MM.1S (cell line): ENCODE results near the gene MAP2K6.

Experiments used
- DNase-seq: peaks from one replicate; pipeline ENCODE4 v3.0.0-alpha.2; 2015
- H2AFZ ChIP-seq: fragments of 300-600 bp; sonication (generic); 2 replicates; pipeline ENCODE4 v1.6.0; 2016; ENCODE audit warnings: antibody characterized with exemption, low read length
- H3F3A ChIP-seq: fragments of 300-600 bp; sonication (generic); 2 replicates; pipeline ENCODE4 v1.6.1; 2016; ENCODE audit warnings: mild to moderate bottlenecking, antibody characterized with exemption, low read length, moderate library complexity, mixed read lengths; ENCODE audit not compliant: insufficient read depth
- H3K27ac ChIP-seq: fragments of 300-600 bp; sonication (generic); 2 replicates; pipeline ENCODE4 v1.5.1; 2016; ENCODE audit warnings: mild to moderate bottlenecking, low read length
- H3K27me3 ChIP-seq: fragments of 300-600 bp; sonication (generic); replicated peaks from 2 replicates; pipeline ENCODE4 v1.6.0; 2016; ENCODE audit warnings: low read length; ENCODE audit not compliant: insufficient read depth
- H3K36me3 ChIP-seq: fragments of 300-600 bp; sonication (generic); replicated peaks from 2 replicates; pipeline ENCODE4 v1.6.1; 2016; ENCODE audit warnings: mild to moderate bottlenecking, low read length, mixed read lengths; ENCODE audit not compliant: insufficient read depth
- H3K4me1 ChIP-seq: fragments of 300-600 bp; sonication (generic); 2 replicates; pipeline ENCODE4 v1.6.1; 2016; ENCODE audit warnings: low read length, mixed read lengths
- H3K4me2 ChIP-seq: fragments of 300-600 bp; sonication (generic); 2 replicates; pipeline ENCODE4 v1.6.0; 2016; ENCODE audit warnings: low read depth, low read length
- H3K4me3 ChIP-seq: fragments of 300-600 bp; sonication (generic); 2 replicates; pipeline ENCODE4 v1.5.1; 2016; ENCODE audit warnings: low read length, mixed read lengths
- H3K79me2 ChIP-seq: fragments of 300-600 bp; sonication (generic); 2 replicates; pipeline ENCODE4 v1.6.1; 2016; ENCODE audit warnings: mixed run types, low read length, mixed read lengths
- H3K9ac ChIP-seq: fragments of 300-600 bp; sonication (generic); 2 replicates; pipeline ENCODE4 v1.6.1; 2016; ENCODE audit warnings: low read length, mixed read lengths
- H3K9me2 ChIP-seq: fragments of 300-600 bp; sonication (generic); replicated peaks from 2 replicates; pipeline ENCODE4 v1.6.1; 2016; ENCODE audit warnings: mild to moderate bottlenecking, low read length, mixed read lengths; ENCODE audit not compliant: insufficient read depth
- H3K9me3 ChIP-seq: fragments of 300-600 bp; sonication (generic); replicated peaks from 2 replicates; pipeline ENCODE4 v1.6.1; 2016; ENCODE audit warnings: mild to moderate bottlenecking, low read length, mixed read lengths; ENCODE audit not compliant: insufficient read depth
- H4K20me1 ChIP-seq: fragments of 300-600 bp; sonication (generic); 2 replicates; pipeline ENCODE4 v1.6.1; 2016; ENCODE audit warnings: mild to moderate bottlenecking, low read length, moderate library complexity, mixed read lengths; ENCODE audit not compliant: insufficient read depth
- EZH2 ChIP-seq: fragments of 300-600 bp; sonication (generic); optimal IDR thresholded peaks from 2 replicates; pipeline ENCODE3; 2017; ENCODE audit warnings: low read depth, mild to moderate bottlenecking, antibody characterized with exemption, low read length, mixed read lengths
- EZH2phosphoT487 ChIP-seq: fragments of 300-600 bp; sonication (generic); IDR thresholded peaks from 2 replicates; pipeline ENCODE4 v1.6.1; 2018; ENCODE audit warnings: antibody characterized with exemption, low read length
- TF ChIP-seq, protein P1 (sequence below): fragments of 300-600 bp; sonication (generic); IDR thresholded peaks from 2 replicates; pipeline ENCODE4 v1.5.1; 2016; ENCODE audit warnings: antibody characterized with exemption, low read length, mixed read lengths

The MAP2K6 gene

DNA sequence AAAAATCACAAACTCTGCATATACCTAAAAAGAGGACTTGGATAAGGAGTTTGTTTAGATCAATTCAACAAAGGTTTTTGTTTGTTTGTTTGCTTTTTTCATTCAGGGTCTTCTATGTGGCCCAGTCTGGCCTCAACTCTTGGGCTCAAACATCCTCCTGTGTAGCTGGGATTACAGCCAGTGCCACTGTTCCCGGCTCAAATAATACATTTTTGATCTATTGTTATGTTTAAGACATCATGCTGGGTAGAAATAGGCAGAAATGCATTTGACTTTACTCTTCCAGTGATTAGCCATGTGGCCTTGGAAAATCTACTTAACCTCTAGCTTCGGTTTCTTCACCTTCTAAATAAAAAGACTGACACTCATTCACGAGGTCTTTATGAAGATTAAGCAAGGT is 11.5 kb downstream of the MAP2K6 start:
- Histone ChIP-seq H3K27me3 (no peaks in the 10 kb centered on the region), H3K4me1 (no peaks in the 10 kb centered on the region), H3K4me2 (no peak overlapping the region), H3F3A (no peaks in the 10 kb centered on the region), H2AFZ (no peak overlapping the region), H3K27ac (no peak overlapping the region), H3K9me2 (no peaks in the 10 kb centered on the region), H3K4me3 (no peak overlapping the region), H3K9ac (no peak overlapping the region), H3K9me3 (no peaks in the 10 kb centered on the region), H3K36me3 (no peaks in the 10 kb centered on the region), H4K20me1 (no peaks in the 10 kb centered on the region), H3K79me2 (no peaks in the 10 kb centered on the region)
- no peak for DNase-seq
- TF ChIP-seq EZH2phosphoT487 (no peak), EZH2 (no peak)
- TF ChIP-seq, protein P1, sequence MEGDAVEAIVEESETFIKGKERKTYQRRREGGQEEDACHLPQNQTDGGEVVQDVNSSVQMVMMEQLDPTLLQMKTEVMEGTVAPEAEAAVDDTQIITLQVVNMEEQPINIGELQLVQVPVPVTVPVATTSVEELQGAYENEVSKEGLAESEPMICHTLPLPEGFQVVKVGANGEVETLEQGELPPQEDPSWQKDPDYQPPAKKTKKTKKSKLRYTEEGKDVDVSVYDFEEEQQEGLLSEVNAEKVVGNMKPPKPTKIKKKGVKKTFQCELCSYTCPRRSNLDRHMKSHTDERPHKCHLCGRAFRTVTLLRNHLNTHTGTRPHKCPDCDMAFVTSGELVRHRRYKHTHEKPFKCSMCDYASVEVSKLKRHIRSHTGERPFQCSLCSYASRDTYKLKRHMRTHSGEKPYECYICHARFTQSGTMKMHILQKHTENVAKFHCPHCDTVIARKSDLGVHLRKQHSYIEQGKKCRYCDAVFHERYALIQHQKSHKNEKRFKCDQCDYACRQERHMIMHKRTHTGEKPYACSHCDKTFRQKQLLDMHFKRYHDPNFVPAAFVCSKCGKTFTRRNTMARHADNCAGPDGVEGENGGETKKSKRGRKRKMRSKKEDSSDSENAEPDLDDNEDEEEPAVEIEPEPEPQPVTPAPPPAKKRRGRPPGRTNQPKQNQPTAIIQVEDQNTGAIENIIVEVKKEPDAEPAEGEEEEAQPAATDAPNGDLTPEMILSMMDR, result no peak

DNA sequence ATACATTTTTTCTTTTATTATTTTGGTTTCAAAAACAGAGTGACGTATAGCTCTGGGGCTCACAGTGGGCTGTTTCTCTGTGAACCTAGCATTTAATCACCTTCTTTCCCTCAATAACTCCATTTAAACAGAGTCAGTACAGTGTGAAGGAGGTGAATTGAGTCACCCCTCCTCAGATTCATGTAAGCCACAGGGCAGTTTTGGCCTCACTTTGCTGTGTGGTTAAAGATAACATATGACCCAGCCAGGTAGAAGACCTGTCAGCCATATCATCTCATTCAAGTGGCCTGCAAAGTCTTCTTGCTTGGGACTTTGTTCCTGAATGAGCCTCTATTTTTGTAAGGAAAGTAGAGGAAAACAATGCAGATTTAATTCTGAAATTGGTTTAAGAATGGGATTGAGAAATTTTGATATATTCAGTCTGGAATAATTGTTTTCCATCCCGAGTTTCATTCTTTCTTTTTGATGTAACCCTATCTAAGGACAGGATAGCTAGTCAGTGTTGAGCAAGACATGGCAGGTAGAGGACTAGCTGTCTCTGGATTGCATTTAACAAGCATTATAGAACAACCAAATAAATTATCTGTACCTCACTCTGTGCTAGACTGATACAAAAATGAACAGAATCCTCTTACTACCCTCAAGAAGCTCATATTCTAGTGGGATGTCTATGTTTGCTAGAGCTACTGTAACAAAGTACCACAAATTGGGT is 13.1 kb downstream of the MAP2K6 start:
- Histone ChIP-seq H3K4me2 (no peak overlapping the region), H3K27ac (no peak overlapping the region), H4K20me1 (no peaks in the 10 kb centered on the region), H3K9ac (no peak overlapping the region), H3K36me3 (no peaks in the 10 kb centered on the region), H2AFZ (no peak overlapping the region), H3K27me3 (no peaks in the 10 kb centered on the region), H3K9me3 (no peaks in the 10 kb centered on the region), H3K4me1 (no peaks in the 10 kb centered on the region), H3F3A (no peaks in the 10 kb centered on the region), H3K79me2 (no peaks in the 10 kb centered on the region), H3K4me3 (no peak overlapping the region), H3K9me2 (no peaks in the 10 kb centered on the region)
- no peak for DNase-seq
- no peak for TF ChIP-seq EZH2
- TF ChIP-seq EZH2phosphoT487, result no peak
- TF ChIP-seq, protein P1, result no peak

DNA sequence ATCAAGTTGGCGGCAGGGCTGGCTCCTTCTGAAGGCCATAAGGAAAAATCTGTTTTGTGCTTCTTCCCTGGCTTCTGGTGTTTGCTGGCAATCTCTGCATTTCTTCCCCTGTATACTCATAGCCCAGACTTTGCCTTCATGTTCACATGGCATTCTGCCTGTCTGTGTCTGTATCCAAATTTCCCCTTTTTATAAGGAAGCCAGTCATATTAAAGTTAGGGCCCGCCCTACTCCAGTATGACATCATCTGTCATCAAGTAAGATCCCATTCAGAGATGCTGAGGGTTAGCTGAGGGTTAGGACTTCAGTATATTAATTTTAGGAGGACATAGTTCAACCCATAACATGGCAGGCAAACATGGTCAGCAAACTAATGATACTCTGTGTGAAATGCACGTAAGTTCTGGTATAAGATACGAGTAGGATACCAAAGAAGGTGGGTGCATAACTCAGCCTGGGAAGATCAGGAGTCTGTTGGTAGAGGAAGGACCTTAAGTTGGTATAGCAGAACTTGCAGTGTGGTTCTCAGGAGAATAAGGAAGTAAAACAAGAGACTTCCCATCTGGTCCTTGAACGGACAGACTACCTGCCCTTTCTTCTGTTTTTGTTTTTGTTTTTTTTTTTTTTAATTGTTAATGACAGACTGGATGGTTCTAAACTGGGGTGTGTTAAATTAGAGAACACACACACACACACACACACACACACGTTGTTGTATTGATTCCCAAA is 13.9 kb downstream of the MAP2K6 start:
- Histone ChIP-seq H3K4me2 (no peak overlapping the region), H3K79me2 (no peaks in the 10 kb centered on the region), H3K9me2 (no peaks in the 10 kb centered on the region), H4K20me1 (no peaks in the 10 kb centered on the region), H3K27me3 (no peaks in the 10 kb centered on the region), H3K27ac (no peak overlapping the region), H2AFZ (no peak overlapping the region), H3K36me3 (no peaks in the 10 kb centered on the region), H3K4me1 (no peaks in the 10 kb centered on the region), H3K4me3 (no peak overlapping the region), H3K9me3 (no peaks in the 10 kb centered on the region), H3K9ac (no peak overlapping the region), H3F3A (no peaks in the 10 kb centered on the region)
- TF ChIP-seq, protein P1, result no peak
- TF ChIP-seq EZH2 (no peak), EZH2phosphoT487 (no peak)
- no peak for DNase-seq
